ENCODE measurements around the gene TNFSF13. TPM values are rescaled to one million over a fixed set of nuclear protein-coding genes. Genes with fewer than 3 reads are reported as not detected.
A peak's percentile ranks its signal among the peaks of the same experiment; 100 is the strongest.

TNFSF13 gene
- total and polyA plus RNA-seq, 8 donors = 13.5 to 87.4 (median 20.8) TPM

DNA sequence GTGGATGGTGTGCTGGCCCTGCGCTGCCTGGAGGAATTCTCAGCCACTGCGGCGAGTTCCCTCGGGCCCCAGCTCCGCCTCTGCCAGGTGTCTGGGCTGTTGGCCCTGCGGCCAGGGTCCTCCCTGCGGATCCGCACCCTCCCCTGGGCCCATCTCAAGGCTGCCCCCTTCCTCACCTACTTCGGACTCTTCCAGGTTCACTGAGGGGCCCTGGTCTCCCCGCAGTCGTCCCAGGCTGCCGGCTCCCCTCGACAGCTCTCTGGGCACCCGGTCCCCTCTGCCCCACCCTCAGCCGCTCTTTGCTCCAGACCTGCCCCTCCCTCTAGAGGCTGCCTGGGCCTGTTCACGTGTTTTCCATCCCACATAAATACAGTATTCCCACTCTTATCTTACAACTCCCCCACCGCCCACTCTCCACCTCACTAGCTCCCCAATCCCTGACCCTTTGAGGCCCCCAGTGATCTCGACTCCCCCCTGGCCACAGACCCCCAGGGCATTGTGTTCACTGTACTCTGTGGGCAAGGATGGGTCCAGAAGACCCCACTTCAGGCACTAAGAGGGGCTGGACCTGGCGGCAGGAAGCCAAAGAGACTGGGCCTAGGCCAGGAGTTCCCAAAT, 1.3 kb upstream of the TNFSF13 start:
- DNase-seq (no peak), ATAC-seq (no peak)
- Histone ChIP-seq H3K4me3 (peak overlapping the region in 1 of 2 donors; percentile 82), H3K27ac (peak overlapping the region; percentile 93 to 97), H3K27me3 (no peaks in the 10 kb centered on the region), H3K4me1 (peaks cover 32 to 71% of the 10 kb centered on the region in 2 donors), H3K9me3 (no peaks in the 10 kb centered on the region), H3K36me3 (peaks cover 0 to 9% of the 10 kb centered on the region in 2 donors)
- intact Hi-C loops (cut with DNase I) = no loop called here
- TF ChIP-seq, protein P1, sequence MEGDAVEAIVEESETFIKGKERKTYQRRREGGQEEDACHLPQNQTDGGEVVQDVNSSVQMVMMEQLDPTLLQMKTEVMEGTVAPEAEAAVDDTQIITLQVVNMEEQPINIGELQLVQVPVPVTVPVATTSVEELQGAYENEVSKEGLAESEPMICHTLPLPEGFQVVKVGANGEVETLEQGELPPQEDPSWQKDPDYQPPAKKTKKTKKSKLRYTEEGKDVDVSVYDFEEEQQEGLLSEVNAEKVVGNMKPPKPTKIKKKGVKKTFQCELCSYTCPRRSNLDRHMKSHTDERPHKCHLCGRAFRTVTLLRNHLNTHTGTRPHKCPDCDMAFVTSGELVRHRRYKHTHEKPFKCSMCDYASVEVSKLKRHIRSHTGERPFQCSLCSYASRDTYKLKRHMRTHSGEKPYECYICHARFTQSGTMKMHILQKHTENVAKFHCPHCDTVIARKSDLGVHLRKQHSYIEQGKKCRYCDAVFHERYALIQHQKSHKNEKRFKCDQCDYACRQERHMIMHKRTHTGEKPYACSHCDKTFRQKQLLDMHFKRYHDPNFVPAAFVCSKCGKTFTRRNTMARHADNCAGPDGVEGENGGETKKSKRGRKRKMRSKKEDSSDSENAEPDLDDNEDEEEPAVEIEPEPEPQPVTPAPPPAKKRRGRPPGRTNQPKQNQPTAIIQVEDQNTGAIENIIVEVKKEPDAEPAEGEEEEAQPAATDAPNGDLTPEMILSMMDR (IDR thresholded peaks at IDR 0.05) = no peak

DNA sequence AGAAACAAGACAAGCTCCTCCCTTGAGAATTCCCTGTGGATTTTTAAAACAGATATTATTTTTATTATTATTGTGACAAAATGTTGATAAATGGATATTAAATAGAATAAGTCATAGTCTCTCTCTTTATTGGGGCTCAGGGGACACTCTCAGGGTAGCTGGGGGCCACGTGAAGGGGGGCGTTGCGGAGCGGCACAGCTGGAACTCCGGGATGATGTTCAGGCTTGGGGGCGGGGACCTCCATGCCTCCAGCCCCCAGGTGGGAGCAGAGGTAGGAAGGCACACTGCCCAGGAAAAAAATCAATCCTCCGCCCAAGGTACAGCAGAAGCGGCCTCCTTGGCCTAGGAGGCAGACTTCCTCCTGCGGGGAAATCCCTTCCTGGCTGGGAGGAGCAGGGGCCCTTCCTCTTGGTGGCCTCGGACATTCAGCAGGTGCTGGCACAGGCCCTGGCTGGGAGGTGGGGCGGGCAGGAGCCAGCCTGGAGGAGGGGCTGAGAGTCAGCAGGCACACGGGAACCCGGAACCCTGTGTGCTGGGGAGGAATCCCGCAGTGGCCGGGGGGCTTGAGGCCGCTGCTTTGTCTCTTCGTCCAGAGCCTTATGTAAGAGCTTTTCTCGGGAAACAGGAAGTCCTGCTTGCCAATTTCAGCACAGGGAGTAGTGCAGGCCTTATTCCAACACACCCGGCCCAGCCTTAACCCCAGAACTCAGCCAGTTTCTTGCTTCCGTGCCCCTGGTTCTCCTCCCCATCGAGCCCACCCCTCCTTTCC, 591 bp upstream of the TNFSF13 start:
- Histone ChIP-seq H3K27ac (peak overlapping the region; percentile 93 to 97), H3K27me3 (no peaks in the 10 kb centered on the region), H3K4me1 (peaks cover 38 to 73% of the 10 kb centered on the region in 2 donors), H3K36me3 (peaks cover 0 to 9% of the 10 kb centered on the region in 2 donors), H3K9me3 (no peaks in the 10 kb centered on the region), H3K4me3 (peak overlapping the region; percentile 36 to 82)
- TF ChIP-seq, protein P1 (IDR thresholded peaks at IDR 0.05) = peak in 1 of 2 donors; percentile 16
- DNase-seq = peak; percentile 88 to 99 (median 95)
- peak; percentile 73 for ATAC-seq
- intact Hi-C loops (cut with DNase I) = no loop called here

DNA sequence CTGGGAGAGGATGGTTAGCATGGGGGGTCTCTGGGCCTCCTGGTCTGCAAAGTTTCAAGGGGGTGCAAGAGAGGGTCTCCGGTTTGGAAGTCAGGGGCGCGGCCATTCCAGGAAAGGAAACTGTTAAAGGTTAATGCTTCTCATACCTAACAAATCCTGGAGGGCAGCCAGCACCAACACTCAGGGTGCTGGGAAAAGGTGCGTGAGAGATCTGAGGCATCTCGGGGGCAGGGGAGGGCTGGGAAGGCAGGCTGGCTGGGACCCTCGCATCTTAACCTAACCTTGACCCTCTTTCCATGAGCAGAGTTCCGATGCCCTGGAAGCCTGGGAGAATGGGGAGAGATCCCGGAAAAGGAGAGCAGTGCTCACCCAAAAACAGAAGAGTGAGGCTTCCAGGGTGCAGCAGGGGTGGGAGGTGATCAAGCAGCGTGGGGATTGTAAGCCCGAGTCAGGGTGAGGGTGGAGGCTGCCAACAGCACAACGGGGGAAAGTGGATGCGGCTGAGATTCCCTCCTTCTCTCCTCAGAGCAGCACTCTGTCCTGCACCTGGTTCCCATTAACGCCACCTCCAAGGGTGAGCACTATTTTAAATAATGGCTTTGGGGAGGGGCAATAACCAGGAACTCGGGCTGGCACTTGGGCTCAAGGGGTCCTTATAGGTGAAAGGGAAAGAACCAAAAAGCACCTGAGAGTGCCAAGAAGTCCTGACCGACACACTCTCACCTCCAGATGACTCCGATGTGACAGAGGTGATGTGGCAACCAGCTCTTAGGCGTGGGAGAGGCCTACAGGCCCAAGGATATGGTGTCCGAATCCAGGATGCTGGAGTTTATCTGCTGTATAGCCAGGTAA, 996 bp downstream of the TNFSF13 start:
- intact Hi-C loops (cut with DNase I) = loop anchor here in 1 of 2 donors (5.0 kb wide), 2 partner anchors 47 to 202 kb away; partner anchors contain the start of gene TMEM95
- TF ChIP-seq, protein P1 (IDR thresholded peaks at IDR 0.05) = no peak
- peak overlapping the region; percentile 93 to 97 for H3K27ac ChIP-seq
- H3K4me3 ChIP-seq = peak overlapping the region; percentile 36 to 82
- peaks cover 44 to 77% of the 10 kb centered on the region in 2 donors for H3K4me1 ChIP-seq
- H3K36me3 ChIP-seq = peaks cover 0 to 23% of the 10 kb centered on the region in 2 donors
- DNase-seq = peak in 1 of 4 donors; percentile 65
- H3K27me3 ChIP-seq = no peaks in the 10 kb centered on the region
- H3K9me3 ChIP-seq = no peaks in the 10 kb centered on the region
- peak; percentile 10 for ATAC-seq

DNA sequence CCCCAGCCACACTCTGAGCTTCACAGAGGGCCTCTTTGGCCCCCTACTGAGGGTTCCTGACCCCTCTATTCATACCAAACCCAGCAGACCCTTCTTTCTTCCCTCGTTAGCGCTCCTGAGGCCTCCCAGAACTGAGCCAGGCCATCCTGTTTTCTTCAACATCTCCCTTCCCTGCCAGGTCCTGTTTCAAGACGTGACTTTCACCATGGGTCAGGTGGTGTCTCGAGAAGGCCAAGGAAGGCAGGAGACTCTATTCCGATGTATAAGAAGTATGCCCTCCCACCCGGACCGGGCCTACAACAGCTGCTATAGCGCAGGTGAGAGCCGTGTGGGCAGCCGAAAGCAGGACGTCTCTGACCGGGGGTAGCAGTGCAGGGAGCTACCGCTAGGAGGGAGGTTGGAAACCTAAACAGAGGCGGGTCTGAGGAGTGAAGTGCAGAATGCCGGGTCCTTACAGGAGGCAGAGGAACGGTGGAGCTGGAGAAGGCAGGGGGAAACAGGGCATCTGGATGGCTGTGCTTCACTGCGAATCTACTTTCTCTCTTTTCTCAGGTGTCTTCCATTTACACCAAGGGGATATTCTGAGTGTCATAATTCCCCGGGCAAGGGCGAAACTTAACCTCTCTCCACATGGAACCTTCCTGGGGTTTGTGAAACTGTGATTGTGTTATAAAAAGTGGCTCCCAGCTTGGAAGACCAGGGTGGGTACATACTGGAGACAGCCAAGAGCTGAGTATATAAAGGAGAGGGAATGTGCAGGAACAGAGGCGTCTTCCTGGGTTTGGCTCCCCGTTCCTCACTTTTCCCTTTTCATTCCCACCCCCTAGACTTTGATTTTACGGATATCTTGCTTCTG, 1.9 kb downstream of the TNFSF13 start:
- Histone ChIP-seq H3K27me3 (no peaks in the 10 kb centered on the region), H3K4me3 (peak overlapping the region; percentile 82 to 83), H3K9me3 (no peaks in the 10 kb centered on the region), H3K36me3 (peaks cover 0 to 32% of the 10 kb centered on the region in 2 donors), H3K4me1 (peaks cover 44 to 79% of the 10 kb centered on the region in 2 donors), H3K27ac (peak overlapping the region; percentile 93 to 97)
- DNase-seq (peak in 2 of 4 donors; percentile 64 to 65), ATAC-seq (peak; percentile 34)
- intact Hi-C loops (cut with DNase I) = loop anchor here in 1 of 2 donors (5.0 kb wide), 2 partner anchors 48 to 203 kb away; partner anchors contain the start of gene TMEM95
- TF ChIP-seq, protein P1 (IDR thresholded peaks at IDR 0.05) = peak; percentile 38 to 66
